ENCODE data around the gene NPY4R2.
"Not testable (repeated sequence)": the region's sequence is repeated elsewhere in the genome, so short reads cannot be mapped to it uniquely, and the experiment has no call there.

- TF ChIP-seq CTCF (IDR thresholded peaks at IDR 0.05 in 2 of 3, conservative IDR thresholded peaks at IDR 0.05 in 1 of 3; ENCODE audit: control insufficient read depth in 2 of 3, extremely low read depth in 1 of 3, insufficient read depth in 1 of 3, low read depth in 3 of 3, low read length in 3 of 3); CREB1 (IDR thresholded peaks at IDR 0.05; ENCODE audit: low read depth); NFYA (IDR thresholded peaks at IDR 0.05; ENCODE audit: borderline replicate concordance, low read depth, low read length); PAX5 (IDR thresholded peaks at IDR 0.05; ENCODE audit: borderline replicate concordance, low read depth, low read length); EZH2 (IDR thresholded peaks at IDR 0.05; ENCODE audit: borderline replicate concordance, control insufficient read depth, low read depth, low read length); REST (IDR thresholded peaks at IDR 0.05; ENCODE audit: low read depth, low read length); MYC (IDR thresholded peaks at IDR 0.05; ENCODE audit: insufficient read depth, insufficient read length, insufficient replicate concordance, low read length, severe bottlenecking); SUZ12 (IDR thresholded peaks at IDR 0.05; ENCODE audit: unreplicated experiment); SRF (IDR thresholded peaks at IDR 0.05; ENCODE audit: low read depth in 2 of 2, low read length in 2 of 2): not testable (repeated sequence)
- TF ChIP-seq, protein P1, sequence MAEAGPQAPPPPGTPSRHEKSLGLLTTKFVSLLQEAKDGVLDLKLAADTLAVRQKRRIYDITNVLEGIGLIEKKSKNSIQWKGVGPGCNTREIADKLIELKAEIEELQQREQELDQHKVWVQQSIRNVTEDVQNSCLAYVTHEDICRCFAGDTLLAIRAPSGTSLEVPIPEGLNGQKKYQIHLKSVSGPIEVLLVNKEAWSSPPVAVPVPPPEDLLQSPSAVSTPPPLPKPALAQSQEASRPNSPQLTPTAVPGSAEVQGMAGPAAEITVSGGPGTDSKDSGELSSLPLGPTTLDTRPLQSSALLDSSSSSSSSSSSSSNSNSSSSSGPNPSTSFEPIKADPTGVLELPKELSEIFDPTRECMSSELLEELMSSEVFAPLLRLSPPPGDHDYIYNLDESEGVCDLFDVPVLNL (IDR thresholded peaks at IDR 0.05; ENCODE audit: low read depth, low read length): not testable (repeated sequence)
- TF ChIP-seq, protein P2, sequence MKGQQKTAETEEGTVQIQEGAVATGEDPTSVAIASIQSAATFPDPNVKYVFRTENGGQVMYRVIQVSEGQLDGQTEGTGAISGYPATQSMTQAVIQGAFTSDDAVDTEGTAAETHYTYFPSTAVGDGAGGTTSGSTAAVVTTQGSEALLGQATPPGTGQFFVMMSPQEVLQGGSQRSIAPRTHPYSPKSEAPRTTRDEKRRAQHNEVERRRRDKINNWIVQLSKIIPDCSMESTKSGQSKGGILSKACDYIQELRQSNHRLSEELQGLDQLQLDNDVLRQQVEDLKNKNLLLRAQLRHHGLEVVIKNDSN (IDR thresholded peaks at IDR 0.05; ENCODE audit: borderline replicate concordance, extremely low read length, insufficient read depth, low read depth, low read length): not testable (repeated sequence)
Observed at GRCh38 chr10:47928225-47928624, 9.8 kb downstream of the NPY4R2 start.
